ENCODE measurements around the gene SPCS1.

DNA sequence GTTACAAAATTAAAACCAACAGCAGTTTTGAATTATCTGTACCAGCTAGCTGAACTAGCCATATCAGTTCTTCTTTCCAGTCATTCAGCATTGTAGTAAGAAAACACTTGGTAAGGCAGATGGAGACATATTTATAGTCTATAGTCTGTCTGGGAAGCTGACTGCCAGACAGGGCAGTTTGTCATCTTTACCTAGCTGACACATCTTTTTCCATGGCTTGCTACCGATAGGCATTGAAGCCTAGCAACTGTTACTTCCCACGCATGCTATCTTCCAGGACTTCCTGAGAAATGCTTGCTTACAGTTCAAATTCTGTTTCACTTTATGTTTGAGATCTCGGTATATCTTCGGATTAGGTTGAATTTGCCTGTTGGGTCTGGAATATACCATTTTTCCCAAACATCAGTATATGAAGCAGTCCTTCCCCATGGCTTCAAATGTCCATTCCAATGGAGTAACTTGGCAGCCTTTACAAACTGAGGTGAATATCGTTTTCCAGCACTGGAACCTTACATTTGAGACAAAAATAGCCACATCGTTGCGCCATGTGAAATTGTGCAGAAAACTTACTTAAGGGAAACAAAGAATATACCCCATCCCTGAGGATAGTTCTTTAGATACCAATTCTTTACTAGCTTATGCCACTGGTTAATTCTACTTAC, 11.2 kb upstream of the SPCS1 start:
- TF ChIP-seq YY1 (IDR thresholded peaks at IDR 0.05; ENCODE audit: insufficient read depth, insufficient read length) (no peak), ZNF274 (IDR thresholded peaks at IDR 0.05; ENCODE audit: low read depth, low read length) (no peak)
